ENCODE results near the gene ICE2. TPM values are rescaled to one million over a fixed set of nuclear protein-coding genes. Genes with fewer than 3 reads are reported as not detected.
A peak's percentile ranks its signal among the peaks of the same experiment; 100 is the strongest.

ICE2 gene
- total RNA-seq, 1 donor from 2014 or later, result 51.0 TPM

- peak; percentile 96 for DNase-seq (ENCODE audit: low spot score)
Observed at GRCh38 chr15:60371175-60372051, 107.5 kb downstream of the ICE2 start.

DNA sequence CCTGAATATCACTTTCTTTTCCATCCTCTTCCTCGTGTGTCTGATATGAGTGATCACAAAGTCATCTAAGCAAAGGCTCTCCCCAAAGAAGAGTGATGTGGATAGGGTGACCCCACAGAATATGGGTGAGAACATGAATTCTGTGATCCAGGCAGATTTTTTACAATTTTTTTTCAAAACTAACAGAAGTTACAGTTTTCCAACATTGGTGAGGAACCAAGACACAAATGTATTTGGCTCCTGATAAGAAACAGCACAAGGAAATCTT is 108.1 kb downstream of the ICE2 start:
- DNase-seq (ENCODE audit: low spot score), result no peak

DNA sequence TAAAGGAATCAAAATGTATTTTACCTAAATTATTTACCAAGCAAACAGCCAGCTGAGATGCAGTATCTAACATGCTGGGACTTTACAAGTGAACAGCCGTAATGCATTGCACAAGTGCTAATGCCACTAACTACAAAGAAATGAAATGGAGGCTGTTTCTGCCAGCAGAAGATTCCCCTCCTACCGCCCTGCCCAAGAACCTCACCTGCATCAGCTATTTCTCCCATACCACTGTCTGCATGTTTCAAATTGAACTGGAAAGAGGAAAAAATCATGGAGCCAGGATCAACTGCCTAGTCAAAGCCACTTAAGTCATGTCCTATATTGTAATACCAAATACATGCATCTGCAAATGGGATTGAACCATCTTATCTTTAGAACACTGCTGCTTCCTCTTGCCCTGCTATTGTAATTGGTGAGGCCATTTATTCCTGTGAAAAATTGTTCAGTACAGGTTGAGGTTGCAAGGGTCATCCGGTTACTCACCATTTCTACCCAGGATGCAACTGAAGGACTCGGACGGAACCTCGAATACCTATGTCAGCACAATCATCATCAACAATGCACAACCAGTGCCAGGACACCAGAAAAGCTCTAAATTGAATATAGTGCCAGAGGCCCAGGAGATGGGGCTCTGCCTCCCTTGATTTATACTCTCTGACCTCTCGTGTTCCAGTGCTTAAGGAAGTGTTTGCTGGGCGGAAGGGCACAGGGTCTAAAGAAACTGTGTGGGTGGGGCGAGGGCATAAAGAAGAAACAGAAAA is 108.7 kb downstream of the ICE2 start:
- DNase-seq (ENCODE audit: low spot score), result no peak

DNA sequence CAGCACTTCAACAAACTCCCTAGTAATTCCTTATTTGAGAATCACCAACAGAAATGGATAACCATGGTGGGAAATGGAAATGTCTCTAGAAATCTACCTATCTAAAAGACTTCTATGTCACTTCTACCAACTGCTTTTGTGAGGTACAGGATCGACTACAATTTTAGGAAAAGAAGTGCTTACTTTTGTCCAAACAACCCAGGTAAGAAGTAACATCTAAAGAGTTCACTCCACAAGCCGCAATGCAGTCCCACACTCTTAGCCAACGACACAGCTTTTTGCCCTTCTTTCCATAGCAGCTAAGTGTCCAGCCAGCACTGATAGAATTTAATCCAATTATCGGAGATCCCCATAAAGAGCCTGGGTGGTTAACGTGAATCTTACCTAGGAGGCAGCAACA is 109.2 kb downstream of the ICE2 start:
- no peak for DNase-seq (ENCODE audit: low spot score)

Other genes with a start within 250 kb of the ICE2 start
- gene ANXA2, start 81.2 kb downstream of the ICE2 start, total RNA-seq (ENCODE audit: insufficient read depth, low replicate concordance), result 993 TPM

Data from umbilical cord (tissue), 2 donors.